ENCODE measurements around the gene DNMBP.
"Not testable (repeated sequence)": the region's sequence is repeated elsewhere in the genome, so short reads cannot be mapped to it uniquely, and the experiment has no call there.

Gene DNMBP

DNA sequence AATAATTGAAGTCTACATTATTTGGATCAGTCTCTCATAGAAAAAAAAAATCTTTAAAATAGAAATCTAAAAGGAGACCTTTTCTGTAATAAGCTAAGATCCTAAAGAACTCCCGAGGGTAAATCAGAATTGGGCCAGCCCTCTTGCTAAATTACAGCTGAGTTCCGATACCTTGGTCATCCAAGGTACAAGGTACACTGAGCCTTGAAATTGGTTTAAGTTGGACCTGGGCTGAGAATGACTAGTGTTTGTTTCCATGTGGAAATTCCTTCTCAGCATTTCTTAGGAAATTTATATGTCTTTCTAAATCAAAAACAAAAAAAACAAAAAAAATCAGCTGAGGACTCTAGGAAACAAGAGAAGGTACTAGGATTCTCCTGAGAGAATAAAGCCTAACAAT, 64.9 kb downstream of the DNMBP start:
- DNase-seq = no peak

GRCh38 chr10:99943908-99944307, 65.8 kb downstream of the DNMBP start:
- no peak for DNase-seq

GRCh38 chr10:99941942-99942820, 67.6 kb downstream of the DNMBP start:
- DNase-seq = no peak

- no peak for DNase-seq
Measured at GRCh38 chr10:99938563-99938962, 71.2 kb downstream of the DNMBP start.

GRCh38 chr10:99937630-99938029, 72.1 kb downstream of the DNMBP start:
- DNase-seq = no peak

- not testable (repeated sequence) for DNase-seq
Measured at GRCh38 chr10:99932203-99932957, 77.4 kb downstream of the DNMBP start.

DNA sequence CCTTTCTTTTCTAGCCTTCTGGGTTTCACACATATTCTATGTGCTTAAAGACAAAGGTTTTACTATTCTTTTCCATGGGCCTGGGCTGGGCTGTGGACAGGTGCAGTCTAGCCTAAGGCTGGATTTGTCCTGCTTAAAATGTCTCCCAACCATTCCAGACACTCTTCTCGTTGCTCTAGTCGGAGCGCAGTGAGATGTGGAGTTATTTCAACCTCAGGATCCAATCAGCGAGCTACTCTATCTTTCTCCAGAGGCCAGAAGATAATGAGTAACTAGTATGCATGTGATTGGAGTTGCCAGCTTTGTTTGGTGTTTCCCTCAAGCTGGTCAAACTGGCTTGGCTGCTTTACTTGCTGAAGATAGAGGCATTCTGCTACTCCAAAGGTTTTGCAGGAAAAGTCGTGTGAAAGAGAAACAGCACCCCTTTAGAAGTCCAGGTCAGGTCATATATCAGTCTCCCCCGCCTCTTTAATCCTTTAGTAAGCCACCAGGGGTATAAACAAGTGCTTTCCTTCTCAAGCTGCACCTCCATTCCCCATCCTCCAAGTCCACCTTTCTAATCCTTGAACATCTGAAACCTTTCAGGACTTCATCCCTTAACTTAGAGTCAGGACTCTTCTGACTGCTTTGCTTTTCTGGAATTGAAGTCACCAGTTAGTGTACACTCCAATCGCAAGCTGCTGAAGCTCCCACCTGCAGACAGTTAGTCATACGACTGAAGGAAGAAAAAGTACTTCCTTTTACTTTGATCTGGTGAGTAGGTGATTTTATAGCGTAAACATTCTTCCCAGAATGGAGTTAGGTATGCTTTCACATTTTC, 78.8 kb downstream of the DNMBP start:
- DNase-seq = no peak

DNA sequence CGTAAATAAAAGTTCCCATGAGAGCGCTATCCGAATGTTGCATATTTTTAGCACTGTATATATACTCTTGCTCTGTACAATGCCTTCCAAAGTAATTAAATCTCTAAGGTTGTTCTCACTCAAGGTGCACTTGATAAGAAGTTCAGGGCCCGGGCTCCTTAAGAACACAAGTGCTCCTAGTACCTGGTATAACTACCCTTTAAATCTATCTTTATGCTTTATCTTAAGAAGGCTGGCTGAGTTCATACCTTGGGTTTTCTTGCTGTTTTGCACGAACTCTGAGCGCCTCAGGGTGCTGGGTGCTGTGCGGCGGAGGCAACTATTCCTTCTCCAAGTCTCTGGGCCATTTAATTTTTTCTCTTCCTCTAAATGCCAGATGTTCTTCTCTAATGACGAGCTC, 80.4 kb downstream of the DNMBP start:
- no peak for DNase-seq

DNA sequence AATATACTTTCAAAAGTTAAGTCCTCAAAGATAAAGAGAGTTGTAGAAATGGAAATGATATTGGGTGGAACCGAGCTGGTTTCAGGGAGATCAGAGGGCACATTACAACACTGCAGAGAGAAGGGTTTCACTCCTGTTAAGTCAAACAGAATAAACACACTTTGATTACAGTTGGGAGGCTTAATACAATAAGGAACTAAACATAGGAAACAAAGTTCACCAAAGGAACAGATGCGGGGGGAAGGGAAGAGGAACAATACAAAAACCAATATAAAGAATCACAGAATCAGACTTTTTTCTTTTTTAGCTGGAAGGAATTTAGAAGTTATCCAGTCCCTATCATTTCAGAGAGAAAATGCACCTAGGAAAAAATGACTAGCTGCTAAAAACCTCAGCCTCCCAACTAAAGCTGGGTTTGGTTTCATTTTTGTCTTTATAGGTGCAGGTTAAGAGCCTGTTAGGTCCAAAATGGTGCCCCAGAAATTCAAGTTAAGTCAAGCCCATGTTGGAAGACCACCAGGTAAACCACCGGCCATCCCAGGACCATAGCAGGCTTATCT, 81.9 kb downstream of the DNMBP start:
- DNase-seq = no peak

DNA sequence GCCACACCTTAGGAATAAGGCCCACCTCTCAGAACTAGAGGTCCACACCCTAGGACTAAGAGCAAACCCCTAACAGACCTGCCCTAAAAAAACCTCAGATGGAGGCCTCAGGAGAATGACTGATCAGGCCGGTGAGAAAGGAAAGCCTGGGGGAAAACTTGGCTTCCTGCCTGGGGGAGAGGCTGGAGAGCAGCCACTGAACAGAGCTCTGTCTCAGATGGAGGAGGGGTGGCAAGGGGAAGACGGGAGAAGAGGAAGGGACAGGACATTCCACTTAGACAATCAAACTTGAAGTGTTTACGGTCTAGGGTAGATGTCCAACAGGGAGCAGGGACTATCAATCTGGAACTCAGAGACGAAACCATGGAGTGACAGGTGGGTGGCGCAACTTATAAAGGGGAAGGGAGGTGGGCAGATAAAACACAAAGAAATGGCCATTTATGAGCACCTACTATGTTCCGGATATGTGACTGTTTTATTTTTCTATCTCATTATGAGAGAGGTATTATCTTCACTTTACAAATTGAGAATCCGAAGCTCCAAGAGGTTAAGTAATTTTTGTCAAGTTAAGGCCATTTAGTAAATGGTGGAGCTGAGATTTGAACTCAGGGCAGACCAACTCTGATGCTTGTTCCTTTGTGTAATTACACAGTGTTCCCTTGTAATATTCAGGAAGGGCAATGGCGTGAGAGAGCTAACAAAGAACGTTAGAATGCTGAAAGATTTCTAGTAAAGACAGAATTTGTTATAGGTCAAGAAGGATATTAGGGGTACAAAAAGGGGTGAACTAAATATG, 82.6 kb downstream of the DNMBP start:
- no peak for DNase-seq

- no peak for DNase-seq
Measured at GRCh38 chr10:99924451-99925255, 85.1 kb downstream of the DNMBP start.

- no peak for DNase-seq
Measured at GRCh38 chr10:99921948-99922347, 87.8 kb downstream of the DNMBP start.

- DNase-seq = no peak
Measured at GRCh38 chr10:99920901-99921300, 88.8 kb downstream of the DNMBP start.

DNA sequence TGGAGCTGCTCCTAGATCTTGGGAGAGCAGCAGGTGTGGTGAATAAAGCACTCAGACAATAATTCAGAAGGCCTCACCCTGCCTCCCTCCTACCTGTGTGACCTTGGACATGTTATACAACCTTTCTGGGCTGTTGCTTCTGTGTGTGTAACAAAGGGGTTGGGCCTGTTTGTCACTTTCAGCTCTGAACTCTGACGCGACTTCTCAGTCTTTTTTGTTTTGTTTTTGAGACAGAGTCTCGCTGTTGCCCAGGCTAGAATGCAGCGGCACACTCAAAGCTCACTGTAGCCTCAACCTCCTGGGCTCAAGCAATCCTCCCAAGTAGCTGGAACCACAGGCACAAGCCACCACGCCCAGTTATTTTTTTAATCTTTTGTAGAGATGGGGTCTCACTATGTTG, 89.3 kb downstream of the DNMBP start:
- no peak for DNase-seq

DNA sequence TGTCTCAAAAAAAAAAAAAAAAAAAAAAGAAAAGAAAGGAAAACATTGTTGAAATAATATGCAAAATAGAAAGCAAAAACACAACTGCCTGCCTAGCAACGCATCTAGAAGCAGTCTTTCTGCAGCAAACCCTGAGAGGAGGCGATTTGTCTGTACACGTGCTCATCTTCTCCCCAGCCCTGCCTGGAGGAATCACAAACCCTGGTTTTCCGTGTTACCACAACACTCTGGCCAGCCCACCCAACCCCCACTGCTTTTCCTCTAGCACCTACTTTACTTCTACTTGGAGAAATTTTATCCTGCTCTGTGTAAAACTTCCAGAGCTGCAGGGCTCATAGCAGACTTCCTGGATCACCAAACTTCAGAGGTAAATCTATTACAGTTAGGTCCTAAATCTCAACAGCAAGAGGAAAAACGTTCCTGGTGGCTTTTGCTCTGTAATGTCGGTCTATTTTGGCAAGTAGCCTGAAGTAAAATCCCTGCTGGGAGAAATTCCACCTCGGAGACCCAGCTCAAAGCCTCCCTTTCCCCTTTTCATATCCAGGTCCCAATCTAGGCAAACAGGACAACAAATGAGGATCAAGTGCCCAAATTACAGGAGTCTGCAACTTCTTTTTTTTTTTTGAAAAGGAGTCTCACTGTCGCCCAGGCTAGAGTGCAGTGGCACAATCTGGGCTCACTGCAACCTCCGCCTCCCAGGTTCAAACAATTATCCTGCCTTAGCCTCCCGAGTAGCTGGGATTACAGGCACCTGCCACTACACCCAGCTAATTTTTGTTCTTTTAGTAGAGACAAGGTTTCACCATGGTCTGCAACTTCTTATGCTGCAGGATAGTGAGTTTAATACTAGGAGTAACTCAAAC, 91.6 kb downstream of the DNMBP start:
- DNase-seq = no peak

DNA sequence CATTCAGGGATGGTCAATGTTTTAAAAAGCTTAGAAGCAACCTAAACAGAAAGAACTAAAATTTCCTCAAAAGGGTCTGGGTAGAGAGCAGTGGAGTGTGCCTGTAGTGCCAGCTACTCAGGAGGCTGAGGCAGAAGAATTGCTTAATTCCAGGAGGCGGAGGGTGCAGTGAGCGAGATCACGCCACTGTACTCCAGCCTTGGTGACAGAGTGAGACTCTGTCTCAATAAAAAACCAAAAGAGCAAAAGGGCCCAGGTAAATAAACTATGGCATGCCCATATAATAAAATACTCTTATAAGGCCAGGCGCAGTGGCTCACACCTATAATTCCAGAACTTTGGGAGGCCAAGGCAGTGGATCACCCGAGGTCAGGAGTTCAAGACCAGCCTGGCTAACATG, 93.0 kb downstream of the DNMBP start:
- DNase-seq = no peak

DNA sequence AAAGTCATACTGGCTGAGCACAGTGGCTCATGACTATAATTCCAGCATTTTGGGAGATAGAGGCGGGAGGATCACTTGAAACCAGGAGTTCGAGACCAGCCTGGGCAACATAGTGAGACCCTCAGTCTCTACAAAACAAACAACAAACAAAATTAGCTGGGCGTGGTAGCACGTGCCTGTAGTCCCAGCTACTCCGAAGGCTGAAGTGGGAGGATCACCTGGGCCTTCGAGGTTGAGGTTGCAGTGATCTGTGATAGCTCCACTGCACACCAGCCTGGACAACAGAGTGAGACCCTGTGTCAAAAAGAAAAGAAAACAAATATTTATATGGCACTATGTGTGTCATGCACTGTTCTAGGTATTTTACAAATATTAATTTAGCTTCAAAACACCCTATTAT, 94.3 kb downstream of the DNMBP start:
- no peak for DNase-seq

DNA sequence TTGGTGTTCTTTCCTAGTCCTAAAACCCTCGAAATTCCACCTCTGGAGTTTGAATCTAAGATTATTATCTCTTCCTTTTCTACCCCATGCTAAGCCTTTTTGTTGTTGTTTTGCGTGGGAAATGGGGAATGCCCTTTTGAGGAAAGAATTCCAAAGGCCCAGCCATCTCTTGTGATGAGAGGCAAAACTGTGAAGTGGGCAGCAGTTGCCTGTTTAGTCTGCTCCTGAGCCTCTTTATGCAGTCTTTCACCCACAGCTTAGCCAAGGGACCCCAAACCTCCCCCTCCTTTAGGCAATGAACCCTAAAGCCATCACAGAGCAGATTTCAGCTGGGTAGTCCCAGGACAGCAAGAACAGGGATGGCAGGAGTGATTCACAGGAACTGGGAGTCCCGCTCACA, 95.5 kb downstream of the DNMBP start:
- DNase-seq = no peak

GRCh38 chr10:99913831-99914235, 95.9 kb downstream of the DNMBP start:
- no peak for DNase-seq

DNA sequence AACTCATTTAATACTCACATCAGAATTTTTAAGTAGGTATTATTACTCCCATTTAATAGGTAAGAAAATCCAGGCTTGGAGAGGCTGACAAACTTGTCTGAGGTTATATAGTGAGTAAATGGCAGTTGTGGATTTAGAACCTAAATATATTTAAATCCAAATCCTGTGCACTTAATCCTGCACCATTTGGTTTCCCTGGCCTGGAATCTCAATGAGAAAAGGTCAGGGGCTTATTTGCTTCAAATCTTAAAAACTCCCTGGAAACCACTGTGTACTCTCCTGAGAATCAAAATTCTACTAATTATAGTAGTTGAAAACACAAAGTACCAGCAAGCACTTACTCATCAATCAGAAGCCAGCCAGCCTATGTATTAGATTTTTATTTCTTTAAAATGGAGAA, 97.7 kb downstream of the DNMBP start:
- no peak for DNase-seq
